Thyroid gland (tissue), 4 donors: ENCODE results near the gene FARS2.

Experiments used
- POLR2A ChIP-seq, 2 donors: fragments of 450-650 bp; IDR thresholded peaks; one replicate each; pipeline ENCODE4 v1.6.1; 2017; ENCODE audit warnings: antibody characterized with exemption in 2 of 2, mild to moderate bottlenecking in 2 of 2, moderate library complexity in 1 of 2
- TF ChIP-seq, protein P1 (sequence below), 6 experiments: fragments of 200-600 bp in 3 of 6; fragments of 450-650 bp in 3 of 6; sonication (generic) in 3 of 6; IDR thresholded peaks; one replicate each; pipeline ENCODE4 v1.5.1; 2016 to 2019; ENCODE audit warnings: antibody characterized with exemption in 6 of 6, mild to moderate bottlenecking in 2 of 6, inconsistent platforms in 1 of 6, moderate library complexity in 1 of 6

DNA sequence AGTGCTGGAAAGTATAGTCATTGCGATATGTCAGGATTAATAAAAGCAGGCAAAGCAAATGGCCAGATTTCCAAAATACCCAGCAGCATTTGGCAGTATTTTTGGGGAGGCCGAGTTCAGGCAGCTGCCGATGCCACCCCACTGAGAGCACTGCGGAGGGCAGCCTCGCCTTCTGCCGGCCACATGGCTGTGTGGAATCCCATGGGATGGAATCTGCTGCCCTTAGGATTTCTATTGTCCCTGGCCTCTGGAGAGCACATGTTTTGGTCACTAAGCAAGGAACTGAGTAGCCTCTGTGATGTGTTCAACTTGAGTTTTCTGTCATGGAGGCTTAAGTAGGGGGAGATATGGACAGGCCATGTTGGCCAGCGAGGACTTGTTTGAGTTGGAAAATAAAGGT lies 123.0 kb downstream of the FARS2 start:
- TF ChIP-seq, protein P1, sequence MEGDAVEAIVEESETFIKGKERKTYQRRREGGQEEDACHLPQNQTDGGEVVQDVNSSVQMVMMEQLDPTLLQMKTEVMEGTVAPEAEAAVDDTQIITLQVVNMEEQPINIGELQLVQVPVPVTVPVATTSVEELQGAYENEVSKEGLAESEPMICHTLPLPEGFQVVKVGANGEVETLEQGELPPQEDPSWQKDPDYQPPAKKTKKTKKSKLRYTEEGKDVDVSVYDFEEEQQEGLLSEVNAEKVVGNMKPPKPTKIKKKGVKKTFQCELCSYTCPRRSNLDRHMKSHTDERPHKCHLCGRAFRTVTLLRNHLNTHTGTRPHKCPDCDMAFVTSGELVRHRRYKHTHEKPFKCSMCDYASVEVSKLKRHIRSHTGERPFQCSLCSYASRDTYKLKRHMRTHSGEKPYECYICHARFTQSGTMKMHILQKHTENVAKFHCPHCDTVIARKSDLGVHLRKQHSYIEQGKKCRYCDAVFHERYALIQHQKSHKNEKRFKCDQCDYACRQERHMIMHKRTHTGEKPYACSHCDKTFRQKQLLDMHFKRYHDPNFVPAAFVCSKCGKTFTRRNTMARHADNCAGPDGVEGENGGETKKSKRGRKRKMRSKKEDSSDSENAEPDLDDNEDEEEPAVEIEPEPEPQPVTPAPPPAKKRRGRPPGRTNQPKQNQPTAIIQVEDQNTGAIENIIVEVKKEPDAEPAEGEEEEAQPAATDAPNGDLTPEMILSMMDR (IDR thresholded peaks at IDR 0.05) = no peak
- no peak for TF ChIP-seq POLR2A (IDR thresholded peaks at IDR 0.05)
